ENCODE results near the gene PRUNE2. TPM values are rescaled to one million over a fixed set of nuclear protein-coding genes. Genes with fewer than 3 reads are reported as not detected.

PRUNE2 gene
- total RNA-seq, 1 donor = 80.0 TPM

GRCh38 chr9:76630916-76631315 is 275.0 kb downstream of the PRUNE2 start:
- no peaks in the 10 kb centered on the region for H3K27me3 ChIP-seq (ENCODE audit: insufficient read depth, low read length)
- H3K79me2 ChIP-seq (ENCODE audit: insufficient read depth, low read length) = no peaks in the 10 kb centered on the region
- no peaks in the 10 kb centered on the region for H3K36me3 ChIP-seq (ENCODE audit: insufficient read depth, low read length)
- H3K27ac ChIP-seq (ENCODE audit: low read depth, low read length) = no peak overlapping the region
- TF ChIP-seq CTCF (IDR thresholded peaks at IDR 0.05; ENCODE audit: extremely low read depth, low read depth, low read length) = no peak
- H4K20me1 ChIP-seq (ENCODE audit: insufficient read depth, low read length) = no peaks in the 10 kb centered on the region
- H3K4me2 ChIP-seq (ENCODE audit: insufficient read depth, low read length) = no peak overlapping the region
- H3K4me1 ChIP-seq (ENCODE audit: insufficient read depth, low read length) = peaks cover 2% of the 10 kb centered on the region
- H3K4me3 ChIP-seq (ENCODE audit: insufficient read depth, low read length) = no peak overlapping the region
- no peak overlapping the region for H2AFZ ChIP-seq (ENCODE audit: low read length)
- DNase-seq (ENCODE audit: insufficient read length, low spot score, missing footprints) = no peak
- no peaks in the 10 kb centered on the region for H3K9me3 ChIP-seq (ENCODE audit: low read depth, low read length)

GRCh38 chr9:76629205-76629990 is 276.5 kb downstream of the PRUNE2 start:
- Histone ChIP-seq H3K79me2 (ENCODE audit: insufficient read depth, low read length) (no peaks in the 10 kb centered on the region), H3K4me1 (ENCODE audit: insufficient read depth, low read length) (peaks cover under 1% of the 10 kb centered on the region), H2AFZ (ENCODE audit: low read length) (no peak overlapping the region), H3K4me3 (ENCODE audit: insufficient read depth, low read length) (no peak overlapping the region), H4K20me1 (ENCODE audit: insufficient read depth, low read length) (no peaks in the 10 kb centered on the region), H3K36me3 (ENCODE audit: insufficient read depth, low read length) (no peaks in the 10 kb centered on the region), H3K27me3 (ENCODE audit: insufficient read depth, low read length) (no peaks in the 10 kb centered on the region), H3K4me2 (ENCODE audit: insufficient read depth, low read length) (no peak overlapping the region), H3K27ac (ENCODE audit: low read depth, low read length) (no peak overlapping the region), H3K9me3 (ENCODE audit: low read depth, low read length) (no peaks in the 10 kb centered on the region)
- no peak for DNase-seq (ENCODE audit: insufficient read length, low spot score, missing footprints)
- no peak for TF ChIP-seq CTCF (IDR thresholded peaks at IDR 0.05; ENCODE audit: extremely low read depth, low read depth, low read length)

GRCh38 chr9:76628155-76628554 is 277.8 kb downstream of the PRUNE2 start:
- Histone ChIP-seq H3K4me3 (ENCODE audit: insufficient read depth, low read length) (no peak overlapping the region), H3K27ac (ENCODE audit: low read depth, low read length) (no peak overlapping the region), H2AFZ (ENCODE audit: low read length) (no peak overlapping the region), H3K9me3 (ENCODE audit: low read depth, low read length) (no peaks in the 10 kb centered on the region), H3K4me1 (ENCODE audit: insufficient read depth, low read length) (no peaks in the 10 kb centered on the region), H3K4me2 (ENCODE audit: insufficient read depth, low read length) (no peak overlapping the region), H4K20me1 (ENCODE audit: insufficient read depth, low read length) (no peaks in the 10 kb centered on the region), H3K27me3 (ENCODE audit: insufficient read depth, low read length) (no peaks in the 10 kb centered on the region), H3K36me3 (ENCODE audit: insufficient read depth, low read length) (no peaks in the 10 kb centered on the region), H3K79me2 (ENCODE audit: insufficient read depth, low read length) (no peaks in the 10 kb centered on the region)
- no peak for DNase-seq (ENCODE audit: insufficient read length, low spot score, missing footprints)
- no peak for TF ChIP-seq CTCF (IDR thresholded peaks at IDR 0.05; ENCODE audit: extremely low read depth, low read depth, low read length)

GRCh38 chr9:76626980-76627379 is 278.9 kb downstream of the PRUNE2 start:
- H3K79me2 ChIP-seq (ENCODE audit: insufficient read depth, low read length) = no peaks in the 10 kb centered on the region
- H3K4me3 ChIP-seq (ENCODE audit: insufficient read depth, low read length) = no peak overlapping the region
- TF ChIP-seq CTCF (IDR thresholded peaks at IDR 0.05; ENCODE audit: extremely low read depth, low read depth, low read length) = no peak
- no peak overlapping the region for H3K4me2 ChIP-seq (ENCODE audit: insufficient read depth, low read length)
- no peak for DNase-seq (ENCODE audit: insufficient read length, low spot score, missing footprints)
- H4K20me1 ChIP-seq (ENCODE audit: insufficient read depth, low read length) = no peaks in the 10 kb centered on the region
- H3K9me3 ChIP-seq (ENCODE audit: low read depth, low read length) = no peaks in the 10 kb centered on the region
- H3K4me1 ChIP-seq (ENCODE audit: insufficient read depth, low read length) = no peaks in the 10 kb centered on the region
- no peaks in the 10 kb centered on the region for H3K27me3 ChIP-seq (ENCODE audit: insufficient read depth, low read length)
- no peaks in the 10 kb centered on the region for H3K36me3 ChIP-seq (ENCODE audit: insufficient read depth, low read length)
- no peak overlapping the region for H3K27ac ChIP-seq (ENCODE audit: low read depth, low read length)
- no peak overlapping the region for H2AFZ ChIP-seq (ENCODE audit: low read length)

Measured in osteoblast (primary cell).